ENCODE results near the gene AHNAK2.

GRCh38 chr14:105026033-105026785 is 48.0 kb upstream of the AHNAK2 start:
- no peak for TF ChIP-seq CTCF (conservative IDR thresholded peaks at IDR 0.05)
- TF ChIP-seq ZFX (IDR thresholded peaks at IDR 0.05) = no peak
